ENCODE results near the gene TMEM256.
A peak's percentile ranks its signal among the peaks of the same experiment; 100 is the strongest.

- peak; percentile 77 for TF ChIP-seq POLR2A (IDR thresholded peaks at IDR 0.05; ENCODE audit: low read depth, low read length)
- TF ChIP-seq TAF1 (IDR thresholded peaks at IDR 0.05; ENCODE audit: low read depth, low read length) = peak; percentile 73; the same call in 1 of the 2 replicates
- peak; percentile 85 for TF ChIP-seq POLR2AphosphoS5 (IDR thresholded peaks at IDR 0.05; ENCODE audit: low read depth, low read length)
- TF ChIP-seq POU2F2 (IDR thresholded peaks at IDR 0.05; ENCODE audit: low read depth, low read length) = peak; percentile 99
- TF ChIP-seq SPI1 (IDR thresholded peaks at IDR 0.05; ENCODE audit: low read depth, low read length) = no peak
Observed at GRCh38 chr17:7403977-7404736, at the start of gene TMEM256.

All from GM12891 (cell line).